Left renal cortex interstitium (tissue), 4 donors: ENCODE measurements around the gene HOXC11. TPM values are rescaled to one million over a fixed set of nuclear protein-coding genes. Genes with fewer than 3 reads are reported as not detected.

Source experiments
- DNase-seq, 4 donors: peaks; one replicate each; pipeline ENCODE4 v3.0.0-alpha.2; 2013; ENCODE audit warnings: low read depth in 4 of 4, low spot score in 2 of 4, missing footprints in 1 of 4
- polyA plus RNA-seq, 4 donors: library from polyadenylated mRNA; unstranded; fragments of 120-200 nt; gene quantifications; one replicate each; pipeline ENCODE4 v1.2.1, GENCODE V29; 2013; ENCODE audit not compliant: insufficient read length in 4 of 4

Gene HOXC11
- polyA plus RNA-seq, 4 donors = 0.96 to 3.6 (median 2.3) TPM

GRCh38 chr12:54019091-54019811 lies 46.3 kb downstream of the HOXC11 start:
- DNase-seq = no peak

GRCh38 chr12:54019924-54020590 lies 47.1 kb downstream of the HOXC11 start:
- no peak for DNase-seq

GRCh38 chr12:54020591-54021405 lies 47.9 kb downstream of the HOXC11 start:
- no peak for DNase-seq

- DNase-seq = no peak
These were observed 48.6 kb downstream of the HOXC11 start for GRCh38 chr12:54021432-54022013.

- DNase-seq = no peak
These were observed 50.3 kb downstream of the HOXC11 start for GRCh38 chr12:54022960-54023884.

GRCh38 chr12:54024127-54024526 lies 51.2 kb downstream of the HOXC11 start:
- no peak for DNase-seq

- DNase-seq = no peak
These were observed 51.8 kb downstream of the HOXC11 start for GRCh38 chr12:54024581-54025305.

GRCh38 chr12:54025499-54026405 lies 52.8 kb downstream of the HOXC11 start:
- no peak for DNase-seq

- DNase-seq = no peak
These were observed 53.9 kb downstream of the HOXC11 start for GRCh38 chr12:54026640-54027441.

Other genes starting within 250 kb of the HOXC11 start
- 100 to 1,000 TPM; 111 to 148 (median 133) TPM for gene CALCOCO1, start 245.7 kb upstream of the HOXC11 start, polyA plus RNA-seq
- gene CISTR, start 221.1 kb upstream of the HOXC11 start, polyA plus RNA-seq = under 1 TPM in 3 of 4 donors, not detected in 1; 0.24 to 0.44 (median 0.32) TPM
- gene HOXC13, start 34.3 kb upstream of the HOXC11 start, polyA plus RNA-seq = not detected
- not detected for gene HOXC12, start 18.2 kb upstream of the HOXC11 start, polyA plus RNA-seq
- gene HOTAIR, start 1.8 kb downstream of the HOXC11 start, polyA plus RNA-seq = 1 to 10 TPM in 3 of 4 donors, under 1 TPM in 1; 0.96 to 2.3 (median 1.8) TPM
- 10 to 100 TPM; 53.9 to 75.6 (median 65.7) TPM for gene HOXC10, start 12.0 kb downstream of the HOXC11 start, polyA plus RNA-seq
- 10 to 100 TPM; 19.1 to 33.6 (median 28.1) TPM for gene HOXC9, start 27.0 kb downstream of the HOXC11 start, polyA plus RNA-seq
- gene HOXC8, start 35.9 kb downstream of the HOXC11 start, polyA plus RNA-seq = 10 to 100 TPM in 2 of 4 donors, 1 to 10 TPM in 2; 6.0 to 18.0 (median 11.0) TPM
- gene HOXC6, start 55.3 kb downstream of the HOXC11 start, polyA plus RNA-seq = 10 to 100 TPM; 23.8 to 49.8 (median 39.7) TPM
- gene HOXC5, start 59.9 kb downstream of the HOXC11 start, polyA plus RNA-seq = 1 to 10 TPM in 3 of 4 donors, under 1 TPM in 1; 0.97 to 5.7 (median 2.7) TPM
- gene HOXC4, start 80.7 kb downstream of the HOXC11 start, polyA plus RNA-seq = 10 to 100 TPM; 36.1 to 74.3 (median 62.0) TPM
- gene SMUG1, start 215.9 kb downstream of the HOXC11 start, polyA plus RNA-seq = 10 to 100 TPM; 30.8 to 43.3 (median 37.1) TPM